ENCODE measurements around the gene CPB2. TPM values are rescaled to one million over a fixed set of nuclear protein-coding genes. Genes with fewer than 3 reads are reported as not detected.

CPB2 gene
- polyA plus RNA-seq, 1 donor (not counting 4 experiments of a cell fraction or from before 2014, with no cell fraction given) = 0.26 TPM

GRCh38 chr13:46101484-46102254, 3.2 kb downstream of the CPB2 start:
- Histone ChIP-seq H2AFZ (ENCODE audit: control insufficient read depth, low read length) (peak overlapping the region; percentile 27), H3K79me2 (ENCODE audit: control insufficient read depth, insufficient read depth, low read length) (no peaks in the 10 kb centered on the region), H3K9me1 (ENCODE audit: control insufficient read depth, extremely low read depth, insufficient read depth, low read length) (no peaks in the 10 kb centered on the region), H3K4me1 (ENCODE audit: control insufficient read depth, extremely low read depth, insufficient read depth, low read length) (peaks cover 6% of the 10 kb centered on the region), H4K20me1 (ENCODE audit: control insufficient read depth, extremely low read depth, insufficient read depth, low read length) (no peaks in the 10 kb centered on the region), H3K9ac (ENCODE audit: control insufficient read depth, extremely low read depth, insufficient read depth, low read length) (no peak overlapping the region), H3K4me2 (ENCODE audit: control insufficient read depth, extremely low read depth, insufficient read depth, low read depth, low read length) (no peak overlapping the region), H3K36me3 (ENCODE audit: control insufficient read depth in 2 of 2, extremely low read depth in 1 of 2, insufficient read depth in 2 of 2, low read length in 2 of 2) (no peaks in the 10 kb centered on the region), H3K27me3 (ENCODE audit: control insufficient read depth, extremely low read depth, insufficient read depth, low read length) (no peaks in the 10 kb centered on the region), H3K27ac (ENCODE audit: control insufficient read depth, insufficient read depth, low read length) (no peak overlapping the region), H3K9me3 (ENCODE audit: control insufficient read depth, low read depth, low read length) (no peaks in the 10 kb centered on the region), H3K4me3 (ENCODE audit: control insufficient read depth in 2 of 3, extremely low read depth in 1 of 3, insufficient read depth in 2 of 3, low read depth in 1 of 3, low read length in 3 of 3) (no peak overlapping the region)
- FAIRE-seq = no peak
- TF ChIP-seq EZH2 (IDR thresholded peaks at IDR 0.05; ENCODE audit: low read length) (no peak), CTCF (optimal IDR thresholded peaks at IDR 0.05 in 1 of 3, IDR thresholded peaks at IDR 0.05 in 1 of 3, conservative IDR thresholded peaks at IDR 0.05 in 1 of 3; ENCODE audit: extremely low read depth in 1 of 3, insufficient read depth in 2 of 3, low read length in 3 of 3) (no peak)
- dilution Hi-C loops (cut with MboI; ENCODE audit: extremely low pct_ligation_motif_present, low sequenced_read_pairs) = no loop called here
- DNase-seq (ENCODE audit: low read depth, low spot score) = no peak

GRCh38 chr13:46101002-46101401, 3.8 kb downstream of the CPB2 start:
- Histone ChIP-seq H3K79me2 (ENCODE audit: control insufficient read depth, insufficient read depth, low read length) (no peaks in the 10 kb centered on the region), H3K4me2 (ENCODE audit: control insufficient read depth, extremely low read depth, insufficient read depth, low read depth, low read length) (no peak overlapping the region), H3K27me3 (ENCODE audit: control insufficient read depth, extremely low read depth, insufficient read depth, low read length) (no peaks in the 10 kb centered on the region), H3K4me3 (ENCODE audit: control insufficient read depth in 2 of 3, extremely low read depth in 1 of 3, insufficient read depth in 2 of 3, low read depth in 1 of 3, low read length in 3 of 3) (no peak overlapping the region), H3K36me3 (ENCODE audit: control insufficient read depth in 2 of 2, extremely low read depth in 1 of 2, insufficient read depth in 2 of 2, low read length in 2 of 2) (no peaks in the 10 kb centered on the region), H3K9ac (ENCODE audit: control insufficient read depth, extremely low read depth, insufficient read depth, low read length) (no peak overlapping the region), H3K9me3 (ENCODE audit: control insufficient read depth, low read depth, low read length) (no peaks in the 10 kb centered on the region), H2AFZ (ENCODE audit: control insufficient read depth, low read length) (no peak overlapping the region), H4K20me1 (ENCODE audit: control insufficient read depth, extremely low read depth, insufficient read depth, low read length) (no peaks in the 10 kb centered on the region), H3K9me1 (ENCODE audit: control insufficient read depth, extremely low read depth, insufficient read depth, low read length) (no peaks in the 10 kb centered on the region), H3K4me1 (ENCODE audit: control insufficient read depth, extremely low read depth, insufficient read depth, low read length) (peaks cover 6% of the 10 kb centered on the region), H3K27ac (ENCODE audit: control insufficient read depth, insufficient read depth, low read length) (no peak overlapping the region)
- FAIRE-seq (no peak), DNase-seq (ENCODE audit: low read depth, low spot score) (no peak)
- TF ChIP-seq CTCF (optimal IDR thresholded peaks at IDR 0.05 in 1 of 3, IDR thresholded peaks at IDR 0.05 in 1 of 3, conservative IDR thresholded peaks at IDR 0.05 in 1 of 3; ENCODE audit: extremely low read depth in 1 of 3, insufficient read depth in 2 of 3, low read length in 3 of 3) = no peak
- TF ChIP-seq EZH2 (IDR thresholded peaks at IDR 0.05; ENCODE audit: low read length) = no peak
- dilution Hi-C loops (cut with MboI; ENCODE audit: extremely low pct_ligation_motif_present, low sequenced_read_pairs) = no loop called here
